ENCODE measurements around the gene COPG1.
A peak's percentile ranks its signal among the peaks of the same experiment; 100 is the strongest.

The COPG1 gene

DNA sequence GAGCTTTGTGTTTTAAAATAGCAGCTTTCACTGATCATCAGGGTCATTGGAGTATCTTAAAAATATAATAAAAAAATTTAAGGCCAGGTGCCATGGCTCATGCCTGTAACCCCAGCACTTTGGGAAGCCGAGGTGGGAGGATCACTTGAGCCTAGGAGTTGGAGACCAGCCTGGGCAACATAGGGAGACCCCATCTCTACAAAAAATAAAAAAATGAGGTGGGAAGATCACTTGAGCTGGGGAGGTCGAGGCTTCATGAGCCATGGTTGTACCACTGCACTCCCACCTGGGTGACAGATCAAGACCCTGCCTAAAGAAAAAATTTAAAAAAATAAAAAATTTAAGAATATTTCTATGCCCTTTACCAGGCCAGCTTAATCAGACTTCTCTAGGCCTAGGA is 30.8 kb downstream of the COPG1 start:
- Histone ChIP-seq H3K9ac (ENCODE audit: low read depth, low read length) (peak overlapping the region; percentile 95), H3K4me3 (ENCODE audit: low read depth in 1 of 2, low read length in 2 of 2) (peak overlapping the region in 1 of 2 experiments; percentile 94; a peak in 3 of 4 replicates), H3K27ac (ENCODE audit: low read length) (no peak overlapping the region), H3K9me3 (ENCODE audit: insufficient read depth, low read length, severe bottlenecking) (no peaks in the 10 kb centered on the region), H3K27me3 (ENCODE audit: insufficient read depth, low read length, poor library complexity) (no peaks in the 10 kb centered on the region), H3K4me2 (ENCODE audit: insufficient read depth, low read length) (peak overlapping the region; percentile 96), H3K79me2 (ENCODE audit: insufficient read depth, low read length) (peaks cover 40% of the 10 kb centered on the region), H3K4me1 (ENCODE audit: insufficient read depth, low read length) (peaks cover 65% of the 10 kb centered on the region), H3K36me3 (ENCODE audit: insufficient read depth, low read length) (peaks cover 32% of the 10 kb centered on the region), H2AFZ (ENCODE audit: low read depth, low read length) (no peak overlapping the region), H4K20me1 (ENCODE audit: insufficient read depth, low read length) (0 out of 2 replicates have a peak, but pooled peaks cover 4% of the 10 kb centered on the region)
- TF ChIP-seq EZH2 (IDR thresholded peaks at IDR 0.05; ENCODE audit: borderline replicate concordance, low read depth, low read length, severe bottlenecking) = no peak
- TF ChIP-seq, protein P1, sequence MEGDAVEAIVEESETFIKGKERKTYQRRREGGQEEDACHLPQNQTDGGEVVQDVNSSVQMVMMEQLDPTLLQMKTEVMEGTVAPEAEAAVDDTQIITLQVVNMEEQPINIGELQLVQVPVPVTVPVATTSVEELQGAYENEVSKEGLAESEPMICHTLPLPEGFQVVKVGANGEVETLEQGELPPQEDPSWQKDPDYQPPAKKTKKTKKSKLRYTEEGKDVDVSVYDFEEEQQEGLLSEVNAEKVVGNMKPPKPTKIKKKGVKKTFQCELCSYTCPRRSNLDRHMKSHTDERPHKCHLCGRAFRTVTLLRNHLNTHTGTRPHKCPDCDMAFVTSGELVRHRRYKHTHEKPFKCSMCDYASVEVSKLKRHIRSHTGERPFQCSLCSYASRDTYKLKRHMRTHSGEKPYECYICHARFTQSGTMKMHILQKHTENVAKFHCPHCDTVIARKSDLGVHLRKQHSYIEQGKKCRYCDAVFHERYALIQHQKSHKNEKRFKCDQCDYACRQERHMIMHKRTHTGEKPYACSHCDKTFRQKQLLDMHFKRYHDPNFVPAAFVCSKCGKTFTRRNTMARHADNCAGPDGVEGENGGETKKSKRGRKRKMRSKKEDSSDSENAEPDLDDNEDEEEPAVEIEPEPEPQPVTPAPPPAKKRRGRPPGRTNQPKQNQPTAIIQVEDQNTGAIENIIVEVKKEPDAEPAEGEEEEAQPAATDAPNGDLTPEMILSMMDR (IDR thresholded peaks at IDR 0.05; ENCODE audit: borderline replicate concordance, extremely low read depth, low read length, poor library complexity, severe bottlenecking) = no peak
- DNase-seq (no peak), ATAC-seq (ENCODE audit: insufficient read depth, low read depth) (no peak)

DNA sequence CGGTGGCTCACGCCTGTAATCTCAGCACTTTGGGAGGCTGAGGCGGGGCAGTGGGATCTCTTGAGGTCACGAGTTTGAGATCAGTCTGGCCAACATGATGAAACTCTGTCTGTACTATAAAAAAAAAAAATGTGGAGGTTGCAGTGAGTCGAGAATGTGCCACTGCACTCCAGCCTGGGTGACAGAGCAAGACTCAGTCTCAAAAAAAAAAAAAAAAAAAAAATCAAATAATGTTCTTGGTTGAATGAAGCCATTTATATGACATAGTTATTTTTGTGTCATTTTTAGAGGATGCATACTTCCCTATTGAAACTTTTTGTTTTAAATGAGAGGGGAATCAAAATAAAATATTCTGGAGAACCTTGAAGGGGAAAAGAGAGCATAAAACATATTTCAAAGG is 32.3 kb downstream of the COPG1 start:
- H3K27ac ChIP-seq (ENCODE audit: low read length) = no peak overlapping the region
- no peak overlapping the region for H3K4me3 ChIP-seq (ENCODE audit: low read depth in 1 of 2, low read length in 2 of 2)
- DNase-seq (no peak), ATAC-seq (ENCODE audit: insufficient read depth, low read depth) (no peak)
- no peaks in the 10 kb centered on the region for H3K9me3 ChIP-seq (ENCODE audit: insufficient read depth, low read length, severe bottlenecking)
- peaks cover 40% of the 10 kb centered on the region for H3K79me2 ChIP-seq (ENCODE audit: insufficient read depth, low read length)
- H4K20me1 ChIP-seq (ENCODE audit: insufficient read depth, low read length) = 0 out of 2 replicates have a peak, but pooled peaks cover 4% of the 10 kb centered on the region
- no peak overlapping the region for H3K4me2 ChIP-seq (ENCODE audit: insufficient read depth, low read length)
- H3K36me3 ChIP-seq (ENCODE audit: insufficient read depth, low read length) = peaks cover 22% of the 10 kb centered on the region
- no peak for TF ChIP-seq EZH2 (IDR thresholded peaks at IDR 0.05; ENCODE audit: borderline replicate concordance, low read depth, low read length, severe bottlenecking)
- TF ChIP-seq, protein P1 (IDR thresholded peaks at IDR 0.05; ENCODE audit: borderline replicate concordance, extremely low read depth, low read length, poor library complexity, severe bottlenecking) = no peak
- H3K9ac ChIP-seq (ENCODE audit: low read depth, low read length) = no peak overlapping the region
- no peak overlapping the region for H2AFZ ChIP-seq (ENCODE audit: low read depth, low read length)
- no peaks in the 10 kb centered on the region for H3K27me3 ChIP-seq (ENCODE audit: insufficient read depth, low read length, poor library complexity)
- peaks cover 50% of the 10 kb centered on the region for H3K4me1 ChIP-seq (ENCODE audit: insufficient read depth, low read length)

DNA sequence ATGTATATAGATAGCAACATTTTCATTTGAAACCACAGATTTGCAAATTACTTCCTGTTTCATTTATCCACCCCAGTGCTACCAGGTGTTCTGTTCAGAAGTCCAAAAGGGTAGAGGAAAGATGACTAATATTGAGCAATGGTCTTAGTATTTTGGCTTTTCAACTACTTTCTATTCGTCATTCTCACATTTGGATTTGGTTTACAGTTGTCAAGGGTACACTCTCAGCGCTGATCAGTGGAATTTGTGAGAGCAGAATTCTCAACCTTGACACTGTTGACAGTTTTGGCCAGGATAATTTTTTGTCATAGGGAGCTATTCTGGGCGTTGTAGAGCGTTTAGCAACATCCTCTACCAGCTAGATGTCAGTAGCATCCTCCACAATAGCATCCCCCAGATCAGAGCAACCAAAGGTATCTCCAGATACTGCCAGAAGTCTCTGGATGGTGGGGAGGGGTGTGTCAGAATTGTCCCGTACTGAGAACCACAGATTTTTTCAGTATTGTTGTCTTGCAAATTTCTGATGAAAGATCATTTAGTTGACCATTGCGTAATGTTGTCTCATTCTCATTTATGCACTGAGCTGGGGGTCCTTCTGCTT is 33.4 kb downstream of the COPG1 start:
- Histone ChIP-seq H3K36me3 (ENCODE audit: insufficient read depth, low read length) (peaks cover 19% of the 10 kb centered on the region), H3K4me3 (ENCODE audit: low read depth in 1 of 2, low read length in 2 of 2) (no peak overlapping the region), H3K4me2 (ENCODE audit: insufficient read depth, low read length) (no peak overlapping the region), H3K9ac (ENCODE audit: low read depth, low read length) (no peak overlapping the region), H3K4me1 (ENCODE audit: insufficient read depth, low read length) (peaks cover 39% of the 10 kb centered on the region), H3K27me3 (ENCODE audit: insufficient read depth, low read length, poor library complexity) (no peaks in the 10 kb centered on the region), H4K20me1 (ENCODE audit: insufficient read depth, low read length) (0 out of 2 replicates have a peak, but pooled peaks cover 4% of the 10 kb centered on the region), H3K79me2 (ENCODE audit: insufficient read depth, low read length) (peaks cover 43% of the 10 kb centered on the region), H3K9me3 (ENCODE audit: insufficient read depth, low read length, severe bottlenecking) (no peaks in the 10 kb centered on the region), H3K27ac (ENCODE audit: low read length) (no peak overlapping the region), H2AFZ (ENCODE audit: low read depth, low read length) (no peak overlapping the region)
- TF ChIP-seq, protein P1 (IDR thresholded peaks at IDR 0.05; ENCODE audit: borderline replicate concordance, extremely low read depth, low read length, poor library complexity, severe bottlenecking) = no peak
- no peak for TF ChIP-seq EZH2 (IDR thresholded peaks at IDR 0.05; ENCODE audit: borderline replicate concordance, low read depth, low read length, severe bottlenecking)
- no peak for ATAC-seq (ENCODE audit: insufficient read depth, low read depth)
- DNase-seq = no peak

All from DND-41 (cell line).